Thyroid gland (tissue), 4 donors: Measurements from ENCODE around the gene PITHD1. TPM values are rescaled to one million over a fixed set of nuclear protein-coding genes. Genes with fewer than 3 reads are reported as not detected.

Experiments used
- DNase-seq, 2 donors: peaks; one replicate each; pipeline ENCODE4 v3.0.0-alpha.2; 2019
- H3K27ac ChIP-seq, 3 donors: fragments of 200-600 bp; sonication (generic); 1 replicate in 2 of 3; 2 replicates in 1 of 3; pipeline ENCODE4 v1.5.1; 2016 to 2019; ENCODE audit warnings: mild to moderate bottlenecking in 1 of 3, moderate library complexity in 1 of 3
- H3K27me3 ChIP-seq: fragments of 200-600 bp; sonication (generic); one replicate; pipeline ENCODE4 v1.5.1; 2019
- H3K36me3 ChIP-seq, 2 donors: fragments of 200-600 bp; sonication (generic); one replicate each; pipeline ENCODE4 v1.5.1; 2016 to 2019
- H3K4me1 ChIP-seq, 2 donors: fragments of 200-600 bp; sonication (generic); one replicate each; pipeline ENCODE4 v1.5.1; 2017 to 2019
- H3K4me3 ChIP-seq, 3 donors: fragments of 200-600 bp; sonication (generic); replicated peaks in 1 of 3; 1 replicate in 2 of 3; 2 replicates in 1 of 3; pipeline ENCODE4 v1.5.1; 2016; ENCODE audit warnings: mild to moderate bottlenecking in 1 of 3
- H3K9me3 ChIP-seq: fragments of 200-600 bp; sonication (generic); one replicate; pipeline ENCODE4 v1.5.1; 2017
- POLR2A ChIP-seq, 2 donors: fragments of 450-650 bp; IDR thresholded peaks; one replicate each; pipeline ENCODE4 v1.6.1; 2017; ENCODE audit warnings: antibody characterized with exemption in 2 of 2, mild to moderate bottlenecking in 2 of 2, moderate library complexity in 1 of 2
- WGBS, 2 donors: methylation state at CpG; one replicate each; pipeline ENCODE4 v1.1.5; 2017; 5-methylcytosine and 5-hydroxymethylcytosine counted together
- intact Hi-C: fragments of 100-400 bp; cut with DNase I; formaldehyde crosslinking; loops from one replicate; pipeline ENCODE4 v1.15.1; 2023
- total RNA-seq, 4 donors: library from RNA; depleted of rRNA; stranded (reverse); fragments of >200 nt; gene quantifications; one replicate each; pipeline ENCODE4 v1.2.3, GENCODE V29; 2016
- TF ChIP-seq, protein P1 (sequence below), 6 experiments: fragments of 200-600 bp in 3 of 6; fragments of 450-650 bp in 3 of 6; sonication (generic) in 3 of 6; IDR thresholded peaks; one replicate each; pipeline ENCODE4 v1.5.1; 2016 to 2019; ENCODE audit warnings: antibody characterized with exemption in 6 of 6, mild to moderate bottlenecking in 2 of 6, inconsistent platforms in 1 of 6, moderate library complexity in 1 of 6

PITHD1 gene
- total RNA-seq, 4 donors from 2014 or later, result 55.3 to 75.8 (median 60.0) TPM

DNA sequence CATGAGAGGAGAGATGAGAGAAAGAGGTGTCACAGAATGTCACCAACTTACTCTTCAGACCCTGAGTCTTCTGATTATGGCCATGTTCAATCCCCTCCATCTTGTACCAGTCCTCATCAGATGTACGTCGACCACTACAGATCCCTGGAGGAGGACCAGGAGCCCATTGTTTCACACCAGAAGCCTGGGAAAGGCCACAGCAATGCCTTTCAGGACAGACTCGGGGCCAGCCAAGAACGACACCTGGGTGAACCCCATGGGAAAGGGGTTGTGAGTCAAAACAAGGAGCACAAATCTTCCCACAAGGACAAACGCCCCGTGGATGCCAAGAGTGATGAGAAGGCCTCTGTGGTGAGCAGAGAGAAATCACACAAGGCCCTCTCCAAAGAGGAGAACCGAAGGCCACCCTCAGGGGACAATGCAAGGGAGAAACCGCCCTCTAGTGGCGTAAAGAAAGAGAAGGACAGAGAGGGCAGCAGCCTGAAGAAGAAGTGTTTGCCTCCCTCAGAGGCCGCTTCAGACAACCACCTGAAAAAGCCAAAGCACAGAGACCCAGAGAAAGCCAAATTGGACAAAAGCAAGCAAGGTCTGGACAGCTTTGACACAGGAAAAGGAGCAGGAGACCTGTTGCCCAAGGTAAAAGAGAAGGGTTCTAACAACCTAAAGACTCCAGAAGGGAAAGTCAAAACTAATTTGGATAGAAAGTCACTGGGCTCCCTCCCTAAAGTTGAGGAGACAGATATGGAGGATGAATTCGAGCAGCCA is 27.0 kb upstream of the PITHD1 start:
- Histone ChIP-seq H3K36me3 (peaks cover 53 to 58% of the 10 kb centered on the region in 2 donors), H3K4me3 (no peak overlapping the region), H3K9me3 (no peaks in the 10 kb centered on the region), H3K27ac (peak overlapping the region; percentile 19 to 78 (median 52)), H3K4me1 (peaks cover 21 to 41% of the 10 kb centered on the region in 2 donors), H3K27me3 (no peaks in the 10 kb centered on the region)
- no peak for TF ChIP-seq POLR2A (IDR thresholded peaks at IDR 0.05)
- TF ChIP-seq, protein P1, sequence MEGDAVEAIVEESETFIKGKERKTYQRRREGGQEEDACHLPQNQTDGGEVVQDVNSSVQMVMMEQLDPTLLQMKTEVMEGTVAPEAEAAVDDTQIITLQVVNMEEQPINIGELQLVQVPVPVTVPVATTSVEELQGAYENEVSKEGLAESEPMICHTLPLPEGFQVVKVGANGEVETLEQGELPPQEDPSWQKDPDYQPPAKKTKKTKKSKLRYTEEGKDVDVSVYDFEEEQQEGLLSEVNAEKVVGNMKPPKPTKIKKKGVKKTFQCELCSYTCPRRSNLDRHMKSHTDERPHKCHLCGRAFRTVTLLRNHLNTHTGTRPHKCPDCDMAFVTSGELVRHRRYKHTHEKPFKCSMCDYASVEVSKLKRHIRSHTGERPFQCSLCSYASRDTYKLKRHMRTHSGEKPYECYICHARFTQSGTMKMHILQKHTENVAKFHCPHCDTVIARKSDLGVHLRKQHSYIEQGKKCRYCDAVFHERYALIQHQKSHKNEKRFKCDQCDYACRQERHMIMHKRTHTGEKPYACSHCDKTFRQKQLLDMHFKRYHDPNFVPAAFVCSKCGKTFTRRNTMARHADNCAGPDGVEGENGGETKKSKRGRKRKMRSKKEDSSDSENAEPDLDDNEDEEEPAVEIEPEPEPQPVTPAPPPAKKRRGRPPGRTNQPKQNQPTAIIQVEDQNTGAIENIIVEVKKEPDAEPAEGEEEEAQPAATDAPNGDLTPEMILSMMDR (IDR thresholded peaks at IDR 0.05), result peak in 4 of 6 experiments; percentile 41 to 52 (median 48)
- intact Hi-C loops, result no loop called here
- WGBS, 2 donors, result 46 to 54% methylated on average over 11 of the region's 11 CpGs
- DNase-seq, result peak; percentile 19 to 23

DNA sequence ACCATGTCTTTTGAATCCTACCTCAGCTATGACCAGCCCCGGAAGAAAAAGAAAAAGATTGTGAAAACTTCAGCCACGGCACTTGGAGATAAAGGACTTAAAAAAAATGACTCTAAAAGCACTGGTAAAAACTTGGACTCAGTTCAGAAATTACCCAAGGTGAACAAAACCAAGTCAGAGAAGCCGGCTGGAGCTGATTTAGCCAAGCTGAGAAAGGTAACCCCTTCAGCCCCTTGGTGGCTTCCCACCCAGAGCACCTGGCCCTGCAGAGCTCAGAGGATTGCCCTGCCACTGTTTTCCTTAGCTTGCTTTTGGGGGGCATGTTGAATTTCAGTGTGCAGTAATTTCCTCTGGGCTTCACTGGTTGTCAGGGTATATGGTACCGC is 26.4 kb upstream of the PITHD1 start:
- peak; percentile 61 to 63 for DNase-seq
- H3K9me3 ChIP-seq, result no peaks in the 10 kb centered on the region
- H3K27ac ChIP-seq, result peak overlapping the region; percentile 3 to 54 (median 52)
- peaks cover 59 to 63% of the 10 kb centered on the region in 2 donors for H3K36me3 ChIP-seq
- no peaks in the 10 kb centered on the region for H3K27me3 ChIP-seq
- no peak for TF ChIP-seq POLR2A (IDR thresholded peaks at IDR 0.05)
- TF ChIP-seq, protein P1 (IDR thresholded peaks at IDR 0.05), result no peak
- intact Hi-C loops, result no loop called here
- H3K4me3 ChIP-seq, result no peak overlapping the region
- WGBS, 2 donors, result 45 to 51% methylated on average over 4 of the region's 4 CpGs
- H3K4me1 ChIP-seq, result peaks cover 21 to 39% of the 10 kb centered on the region in 2 donors

DNA sequence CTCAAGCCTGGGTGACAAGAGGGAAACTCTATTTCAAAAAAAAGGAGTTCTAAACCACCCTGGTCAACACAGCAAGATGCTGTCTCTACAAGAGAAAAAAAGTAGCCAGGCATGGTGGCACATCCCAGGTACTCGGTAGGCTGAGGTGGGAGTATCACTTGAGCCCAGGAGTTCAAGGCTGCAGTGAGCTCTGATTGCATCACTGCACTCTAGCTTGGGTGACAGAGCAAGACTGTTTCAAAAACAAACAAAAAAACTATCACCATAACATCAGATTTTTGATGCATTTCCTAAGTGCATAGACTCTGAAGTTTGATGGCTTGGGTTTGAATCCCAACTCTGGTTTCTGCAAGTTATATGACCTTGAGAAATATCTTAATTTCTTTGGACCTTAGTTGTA is 25.3 kb upstream of the PITHD1 start:
- Histone ChIP-seq H3K36me3 (peaks cover 69 to 74% of the 10 kb centered on the region in 2 donors), H3K9me3 (no peaks in the 10 kb centered on the region), H3K27me3 (no peaks in the 10 kb centered on the region), H3K4me1 (peaks cover 21 to 28% of the 10 kb centered on the region in 2 donors), H3K27ac (peak overlapping the region in 1 of 3 donors; percentile 54), H3K4me3 (no peak overlapping the region)
- DNase-seq, result no peak
- WGBS, 2 donors, result 43 to 67% methylated on average over 1 of the region's 1 CpG
- TF ChIP-seq, protein P1 (IDR thresholded peaks at IDR 0.05), result no peak
- intact Hi-C loops, result no loop called here

DNA sequence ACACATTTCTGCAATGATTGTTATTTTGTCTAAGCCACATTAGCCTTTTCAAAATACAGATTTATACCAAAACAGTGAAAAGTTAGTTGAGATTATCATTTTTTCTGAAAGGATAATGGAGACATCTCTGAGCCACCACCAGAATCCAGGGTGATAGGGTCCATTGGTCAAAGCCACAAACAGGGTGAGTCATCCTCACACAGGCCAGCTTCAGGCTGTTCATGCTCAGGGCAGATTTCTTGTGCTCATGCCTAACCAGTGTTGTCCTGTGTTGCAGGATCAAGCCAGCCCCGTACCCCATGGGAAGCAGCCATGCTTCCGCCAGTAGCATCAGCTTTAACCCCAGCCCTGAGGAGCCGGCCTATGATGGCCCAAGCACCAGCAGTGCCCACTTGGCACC is 21.5 kb upstream of the PITHD1 start:
- Histone ChIP-seq H3K9me3 (no peaks in the 10 kb centered on the region), H3K27me3 (no peaks in the 10 kb centered on the region), H3K36me3 (peaks cover 90 to 92% of the 10 kb centered on the region in 2 donors), H3K4me1 (peaks cover 10 to 17% of the 10 kb centered on the region in 2 donors), H3K27ac (no peak overlapping the region), H3K4me3 (no peak overlapping the region)
- TF ChIP-seq, protein P1 (IDR thresholded peaks at IDR 0.05), result no peak
- no peak for TF ChIP-seq POLR2A (IDR thresholded peaks at IDR 0.05)
- intact Hi-C loops, result no loop called here
- no peak for DNase-seq
- 84 to 92% methylated on average over 3 of the region's 3 CpGs for WGBS, 2 donors

GRCh38 chr1:23757812-23758211 is 20.4 kb upstream of the PITHD1 start:
- no peak for DNase-seq
- TF ChIP-seq, protein P1 (IDR thresholded peaks at IDR 0.05), result no peak
- no peak for TF ChIP-seq POLR2A (IDR thresholded peaks at IDR 0.05)
- Histone ChIP-seq H3K9me3 (no peaks in the 10 kb centered on the region), H3K27ac (no peak overlapping the region), H3K36me3 (peaks cover 80 to 81% of the 10 kb centered on the region in 2 donors), H3K27me3 (no peaks in the 10 kb centered on the region), H3K4me1 (peaks cover 0 to 7% of the 10 kb centered on the region in 2 donors), H3K4me3 (no peak overlapping the region)
- intact Hi-C loops, result no loop called here
- WGBS, 2 donors, result 92 to 100% methylated on average over 1 of the region's 1 CpG
